IPS DF 6.9 (cell line): ENCODE measurements around the gene FBXO11.
"Not testable (repeated sequence)": the region's sequence is repeated elsewhere in the genome, so short reads cannot be mapped to it uniquely, and the experiment has no call there.

ENCODE experiments used
- DNase-seq: peaks from one replicate; pipeline ENCODE4 v3.0.0-alpha.2; 2013; ENCODE audit warnings: low read depth, low spot score
- H3K27ac ChIP-seq: one replicate; pipeline ENCODE4 v1.5.1; 2013; ENCODE audit warnings: low read length, control low read depth
- H3K27me3 ChIP-seq: 2 replicates; pipeline ENCODE4 v1.6.1; 2013; ENCODE audit warnings: mild to moderate bottlenecking, low read length; ENCODE audit not compliant: control insufficient read depth, insufficient read depth
- H3K36me3 ChIP-seq: 2 replicates; pipeline ENCODE4 v1.6.1; 2013; ENCODE audit warnings: low read length; ENCODE audit not compliant: control insufficient read depth, insufficient read depth
- H3K4me1 ChIP-seq: 2 replicates; pipeline ENCODE4 v1.6.1; 2013; ENCODE audit warnings: low read length; ENCODE audit not compliant: control insufficient read depth, insufficient read depth
- H3K4me3 ChIP-seq: 2 replicates; pipeline ENCODE4 v1.5.1; 2013; ENCODE audit warnings: mild to moderate bottlenecking, low read length
- H3K9me3 ChIP-seq: 2 replicates; pipeline ENCODE4 v1.6.1; 2013; ENCODE audit warnings: low read length, inconsistent platforms; ENCODE audit not compliant: control insufficient read depth, insufficient read depth
- WGBS: extraction: QIAGEN DNeasy Blood & Tissue Kit; methylation state at CpG from one replicate; pipeline ENCODE4 v1.1.7; 2013; ENCODE audit warnings: mixed read lengths, missing lambda C conversion rate; ENCODE audit not compliant: insufficient read length, insufficient coverage; 5-methylcytosine and 5-hydroxymethylcytosine counted together

FBXO11 gene

GRCh38 chr2:47872941-47873340 is 33.4 kb downstream of the FBXO11 start:
- DNase-seq, result no peak
- H3K4me1 ChIP-seq, result peaks cover 4% of the 10 kb centered on the region; the same call in 1 of the 2 replicates
- H3K4me3 ChIP-seq, result no peak overlapping the region
- H3K9me3 ChIP-seq, result no peaks in the 10 kb centered on the region
- H3K27ac ChIP-seq, result no peak overlapping the region
- WGBS, result no CpG with 5 or more reads among the region's 2 CpGs
- no peaks in the 10 kb centered on the region for H3K36me3 ChIP-seq
- no peaks in the 10 kb centered on the region for H3K27me3 ChIP-seq

- Histone ChIP-seq H3K4me3 (no peak overlapping the region), H3K27me3 (no peaks in the 10 kb centered on the region), H3K36me3 (no peaks in the 10 kb centered on the region), H3K27ac (no peak overlapping the region), H3K4me1 (peaks cover 4% of the 10 kb centered on the region; the same call in 1 of the 2 replicates), H3K9me3 (no peaks in the 10 kb centered on the region)
- WGBS, result no CpG with 5 or more reads among the region's 7 CpGs
- DNase-seq, result no peak
Observed at GRCh38 chr2:47870641-47871540, 35.4 kb downstream of the FBXO11 start.

GRCh38 chr2:47869859-47870595 is 36.3 kb downstream of the FBXO11 start:
- Histone ChIP-seq H3K27ac (no peak overlapping the region), H3K36me3 (no peaks in the 10 kb centered on the region), H3K4me3 (no peak overlapping the region), H3K9me3 (no peaks in the 10 kb centered on the region), H3K4me1 (peaks cover 4% of the 10 kb centered on the region; the same call in 1 of the 2 replicates), H3K27me3 (no peaks in the 10 kb centered on the region)
- no CpG with 5 or more reads among the region's 2 CpGs for WGBS
- DNase-seq, result no peak

- no peak for DNase-seq
- Histone ChIP-seq H3K27ac (no peak overlapping the region), H3K36me3 (no peaks in the 10 kb centered on the region), H3K4me3 (no peak overlapping the region), H3K4me1 (peaks cover 4% of the 10 kb centered on the region; the same call in 1 of the 2 replicates), H3K27me3 (no peaks in the 10 kb centered on the region), H3K9me3 (no peaks in the 10 kb centered on the region)
- no CpG with 5 or more reads among the region's 7 CpGs for WGBS
Observed at GRCh38 chr2:47868611-47869352, 37.5 kb downstream of the FBXO11 start.

GRCh38 chr2:47867205-47867604 is 39.1 kb downstream of the FBXO11 start:
- Histone ChIP-seq H3K4me1 (peaks cover 4% of the 10 kb centered on the region; the same call in 1 of the 2 replicates), H3K9me3 (no peaks in the 10 kb centered on the region), H3K27ac (no peak overlapping the region), H3K4me3 (no peak overlapping the region), H3K27me3 (no peaks in the 10 kb centered on the region), H3K36me3 (no peaks in the 10 kb centered on the region)
- DNase-seq, result no peak
- WGBS, result no CpG with 5 or more reads among the region's 2 CpGs

GRCh38 chr2:47864566-47864965 is 41.7 kb downstream of the FBXO11 start:
- H3K4me3 ChIP-seq, result no peak overlapping the region
- no peak for DNase-seq
- H3K36me3 ChIP-seq, result no peaks in the 10 kb centered on the region
- peaks cover 2% of the 10 kb centered on the region; the same call in 1 of the 2 replicates for H3K4me1 ChIP-seq
- H3K27ac ChIP-seq, result no peak overlapping the region
- no peaks in the 10 kb centered on the region for H3K9me3 ChIP-seq
- no peaks in the 10 kb centered on the region for H3K27me3 ChIP-seq
- no CpG with 5 or more reads among the region's 1 CpG for WGBS

- Histone ChIP-seq H3K27ac (no peak overlapping the region), H3K4me1 (no peaks in the 10 kb centered on the region), H3K36me3 (no peaks in the 10 kb centered on the region), H3K4me3 (no peak overlapping the region), H3K9me3 (no peaks in the 10 kb centered on the region), H3K27me3 (no peaks in the 10 kb centered on the region)
- WGBS, result 100% methylated on average over 1 of the region's 6 CpGs
- no peak for DNase-seq
Observed at GRCh38 chr2:47862949-47863348, 43.3 kb downstream of the FBXO11 start.

- H3K27me3 ChIP-seq, H3K9me3 ChIP-seq, DNase-seq, H3K4me3 ChIP-seq, H3K36me3 ChIP-seq, H3K4me1 ChIP-seq, H3K27ac ChIP-seq: not testable (repeated sequence)
- WGBS, result no CpG with 5 or more reads among the region's 8 CpGs
Observed at GRCh38 chr2:47853067-47853777, 53.1 kb downstream of the FBXO11 start.

GRCh38 chr2:47850198-47850597 is 56.1 kb downstream of the FBXO11 start:
- no peak overlapping the region for H3K4me3 ChIP-seq
- no peaks in the 10 kb centered on the region for H3K36me3 ChIP-seq
- H3K27me3 ChIP-seq, result no peaks in the 10 kb centered on the region
- no CpG with 5 or more reads among the region's 1 CpG for WGBS
- H3K9me3 ChIP-seq, result no peaks in the 10 kb centered on the region
- no peak overlapping the region for H3K27ac ChIP-seq
- no peak for DNase-seq
- no peaks in the 10 kb centered on the region for H3K4me1 ChIP-seq

- H3K9me3 ChIP-seq, result no peaks in the 10 kb centered on the region
- DNase-seq, result no peak
- no peak overlapping the region for H3K27ac ChIP-seq
- WGBS, result no CpG with 5 or more reads among the region's 2 CpGs
- H3K36me3 ChIP-seq, result no peaks in the 10 kb centered on the region
- H3K27me3 ChIP-seq, result no peaks in the 10 kb centered on the region
- no peak overlapping the region for H3K4me3 ChIP-seq
- H3K4me1 ChIP-seq, result no peaks in the 10 kb centered on the region
Observed at GRCh38 chr2:47849368-47849767, 56.9 kb downstream of the FBXO11 start.
